ENCODE data around the gene CHRNA7.
A peak's percentile ranks its signal among the peaks of the same experiment; 100 is the strongest.

CHRNA7 gene

DNA sequence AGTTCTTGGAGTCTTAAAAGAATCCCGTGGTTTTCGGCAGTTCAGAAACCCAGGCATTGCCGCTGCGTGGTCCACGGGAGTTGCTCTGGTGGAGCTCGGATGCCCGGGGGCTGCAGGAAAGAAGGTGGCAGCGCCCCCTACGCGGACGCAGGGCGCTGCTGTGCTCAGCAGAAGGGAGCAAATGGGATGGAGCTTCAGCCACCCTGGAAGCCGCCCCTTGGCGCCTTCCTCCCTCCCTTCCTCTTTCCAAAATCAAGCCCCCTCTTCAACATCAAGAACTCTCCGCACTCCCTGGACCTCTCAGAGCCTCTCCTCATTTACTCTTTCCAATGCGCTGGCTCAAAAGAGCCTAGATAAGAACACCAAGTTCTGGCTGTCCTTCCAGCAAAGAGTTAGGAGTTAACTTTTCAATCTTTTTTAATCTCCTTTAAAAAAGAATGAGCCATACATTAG is 880 bp upstream of the CHRNA7 start:
- Histone ChIP-seq H3K27ac (ENCODE audit: low read length) (peak overlapping the region; percentile 11), H3K27me3 (ENCODE audit: control insufficient read depth in 1 of 2, insufficient read depth in 2 of 2, low read length in 2 of 2) (peaks cover 0 to 8% of the 10 kb centered on the region in 2 donors), H3K36me3 (ENCODE audit: control insufficient read depth in 2 of 2, insufficient read depth in 2 of 2, low read length in 2 of 2) (no peaks in the 10 kb centered on the region), H3K4me3 (ENCODE audit: low read length in 2 of 2) (peak overlapping the region; percentile 77 to 86), H3K4me1 (ENCODE audit: control insufficient read depth, insufficient read depth, low read length) (peaks cover 2% of the 10 kb centered on the region), H3K9ac (ENCODE audit: low read length in 2 of 2) (peak overlapping the region in 1 of 2 donors; percentile 54), H3K9me3 (ENCODE audit: control insufficient read depth in 2 of 2, low read length in 2 of 2) (no peaks in the 10 kb centered on the region)

DNA sequence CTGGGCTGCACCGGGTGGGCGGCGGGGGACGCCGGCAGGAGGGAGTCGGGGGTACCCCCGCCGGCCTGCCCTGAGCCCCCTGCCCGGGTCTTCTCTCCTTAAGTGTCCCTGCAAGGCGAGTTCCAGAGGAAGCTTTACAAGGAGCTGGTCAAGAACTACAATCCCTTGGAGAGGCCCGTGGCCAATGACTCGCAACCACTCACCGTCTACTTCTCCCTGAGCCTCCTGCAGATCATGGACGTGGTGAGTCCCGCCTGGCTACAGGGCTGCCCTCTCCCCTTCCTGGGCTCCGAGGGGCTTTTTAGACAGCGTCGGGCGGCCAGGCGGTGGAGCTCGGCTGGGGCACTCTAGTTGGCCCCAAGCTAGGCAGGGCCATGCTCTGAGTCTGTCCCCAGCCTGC is 480 bp downstream of the CHRNA7 start:
- Histone ChIP-seq H3K4me1 (ENCODE audit: control insufficient read depth, insufficient read depth, low read length) (peaks cover 2% of the 10 kb centered on the region), H3K9ac (ENCODE audit: low read length in 2 of 2) (peak overlapping the region in 1 of 2 donors; percentile 18), H3K4me3 (ENCODE audit: low read length in 2 of 2) (peak overlapping the region; percentile 46 to 74), H3K36me3 (ENCODE audit: control insufficient read depth in 2 of 2, insufficient read depth in 2 of 2, low read length in 2 of 2) (no peaks in the 10 kb centered on the region), H3K27me3 (ENCODE audit: control insufficient read depth in 1 of 2, insufficient read depth in 2 of 2, low read length in 2 of 2) (peaks cover 0 to 8% of the 10 kb centered on the region in 2 donors), H3K9me3 (ENCODE audit: control insufficient read depth in 2 of 2, low read length in 2 of 2) (no peaks in the 10 kb centered on the region), H3K27ac (ENCODE audit: low read length) (no peak overlapping the region)

DNA sequence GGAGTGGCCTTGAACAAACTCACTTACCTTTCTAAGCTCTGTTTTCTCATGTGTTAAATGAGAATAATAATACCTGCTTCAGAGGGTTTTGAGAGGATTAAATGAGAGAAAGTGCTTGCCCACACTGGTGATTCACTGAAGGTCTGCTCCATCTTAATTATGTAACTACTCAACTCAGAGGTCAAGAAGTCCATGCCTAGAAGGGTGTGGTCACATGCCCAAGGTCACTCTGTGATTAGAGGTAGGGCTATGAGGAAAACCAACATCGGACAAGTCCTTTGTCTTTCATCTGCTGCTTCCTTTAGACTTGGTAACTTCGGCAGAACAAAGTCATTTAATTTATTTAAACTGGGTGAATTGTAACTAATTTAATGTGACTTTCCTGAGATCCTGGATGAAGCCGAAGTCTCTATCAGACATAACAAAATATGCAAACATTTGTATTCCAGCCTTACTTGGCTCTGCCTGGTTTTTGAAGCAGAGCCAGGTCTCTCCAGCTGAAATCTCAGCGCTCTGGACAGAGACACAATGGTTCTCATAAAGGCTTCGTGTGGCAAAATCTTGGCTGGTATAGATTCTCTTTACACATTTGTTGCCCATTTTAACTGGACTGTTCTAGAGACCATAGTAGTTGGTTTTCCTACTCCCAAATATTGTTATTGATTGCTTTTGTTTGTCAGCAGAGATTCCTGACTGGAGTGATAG is 3.0 kb downstream of the CHRNA7 start:
- H3K36me3 ChIP-seq (ENCODE audit: control insufficient read depth in 2 of 2, insufficient read depth in 2 of 2, low read length in 2 of 2), result no peaks in the 10 kb centered on the region
- no peak overlapping the region for H3K4me3 ChIP-seq (ENCODE audit: low read length in 2 of 2)
- peaks cover 0 to 8% of the 10 kb centered on the region in 2 donors for H3K27me3 ChIP-seq (ENCODE audit: control insufficient read depth in 1 of 2, insufficient read depth in 2 of 2, low read length in 2 of 2)
- peaks cover 2% of the 10 kb centered on the region for H3K4me1 ChIP-seq (ENCODE audit: control insufficient read depth, insufficient read depth, low read length)
- H3K27ac ChIP-seq (ENCODE audit: low read length), result no peak overlapping the region
- no peak overlapping the region for H3K9ac ChIP-seq (ENCODE audit: low read length in 2 of 2)
- H3K9me3 ChIP-seq (ENCODE audit: control insufficient read depth in 2 of 2, low read length in 2 of 2), result no peaks in the 10 kb centered on the region

DNA sequence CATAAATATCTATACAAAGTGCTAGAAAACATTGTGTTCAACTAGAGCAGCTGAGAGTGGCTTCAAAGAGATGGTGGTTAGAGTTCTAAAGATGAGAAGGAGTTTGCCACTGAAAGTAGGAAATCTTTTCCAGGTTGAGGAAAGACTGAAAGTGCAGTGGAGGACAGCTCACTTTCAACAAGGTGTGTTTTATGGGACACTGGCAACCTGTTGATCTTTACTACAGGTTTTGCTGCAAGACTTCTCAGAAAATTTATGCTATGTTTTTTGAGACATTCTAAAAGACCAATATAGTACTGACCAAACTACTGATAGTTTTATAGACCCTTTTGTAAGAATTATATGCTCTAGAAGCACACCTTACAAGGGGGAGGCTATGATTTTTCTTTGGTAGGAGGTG is 3.8 kb downstream of the CHRNA7 start:
- no peaks in the 10 kb centered on the region for H3K36me3 ChIP-seq (ENCODE audit: control insufficient read depth in 2 of 2, insufficient read depth in 2 of 2, low read length in 2 of 2)
- peaks cover 2% of the 10 kb centered on the region for H3K4me1 ChIP-seq (ENCODE audit: control insufficient read depth, insufficient read depth, low read length)
- no peaks in the 10 kb centered on the region for H3K9me3 ChIP-seq (ENCODE audit: control insufficient read depth in 2 of 2, low read length in 2 of 2)
- H3K9ac ChIP-seq (ENCODE audit: low read length in 2 of 2), result no peak overlapping the region
- H3K4me3 ChIP-seq (ENCODE audit: low read length in 2 of 2), result no peak overlapping the region
- no peak overlapping the region for H3K27ac ChIP-seq (ENCODE audit: low read length)
- H3K27me3 ChIP-seq (ENCODE audit: control insufficient read depth in 1 of 2, insufficient read depth in 2 of 2, low read length in 2 of 2), result peaks cover 0 to 5% of the 10 kb centered on the region in 2 donors

DNA sequence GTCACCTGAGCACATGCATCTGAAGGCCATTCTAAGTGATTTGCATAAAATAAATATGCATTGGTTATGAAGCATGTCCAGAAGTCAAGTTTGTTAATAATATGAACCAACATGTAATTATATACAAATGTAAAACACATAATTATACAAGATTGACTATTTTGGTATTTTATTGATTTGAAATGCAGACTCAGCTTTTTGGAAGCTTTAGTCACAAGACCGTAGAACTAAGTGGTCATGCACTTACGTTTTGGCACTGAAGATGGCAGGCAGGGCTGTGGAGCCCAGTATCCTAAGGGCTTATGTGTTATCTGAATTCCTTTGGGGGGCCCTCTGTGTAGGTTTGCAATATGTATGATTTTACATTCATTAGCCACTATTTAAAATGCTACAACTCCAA is 5.0 kb downstream of the CHRNA7 start:
- no peaks in the 10 kb centered on the region for H3K9me3 ChIP-seq (ENCODE audit: control insufficient read depth in 2 of 2, low read length in 2 of 2)
- H3K4me1 ChIP-seq (ENCODE audit: control insufficient read depth, insufficient read depth, low read length), result peaks cover 2% of the 10 kb centered on the region
- H3K36me3 ChIP-seq (ENCODE audit: control insufficient read depth in 2 of 2, insufficient read depth in 2 of 2, low read length in 2 of 2), result no peaks in the 10 kb centered on the region
- H3K27ac ChIP-seq (ENCODE audit: low read length), result no peak overlapping the region
- H3K27me3 ChIP-seq (ENCODE audit: control insufficient read depth in 1 of 2, insufficient read depth in 2 of 2, low read length in 2 of 2), result peaks cover 0 to 5% of the 10 kb centered on the region in 2 donors
- no peak overlapping the region for H3K9ac ChIP-seq (ENCODE audit: low read length in 2 of 2)
- no peak overlapping the region for H3K4me3 ChIP-seq (ENCODE audit: low read length in 2 of 2)

DNA sequence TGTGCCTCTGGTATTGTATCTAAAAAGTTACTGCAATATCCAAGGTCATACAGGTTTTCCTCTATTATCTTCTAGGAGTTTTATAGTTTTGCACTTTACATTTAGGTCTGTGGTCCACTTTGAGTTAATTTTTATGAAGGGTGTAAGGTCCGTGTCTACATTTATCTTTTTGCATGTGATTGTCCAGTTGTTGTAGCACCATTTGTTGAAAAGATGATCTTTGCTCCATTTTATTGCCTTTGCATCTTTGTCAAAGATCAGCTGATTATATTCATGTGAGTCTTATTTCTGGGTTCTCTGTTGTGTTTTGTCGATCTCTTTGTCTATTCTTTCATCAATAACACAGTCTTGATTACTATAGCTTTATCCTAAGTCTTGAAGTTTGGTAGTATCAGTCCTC is 6.7 kb downstream of the CHRNA7 start:
- Histone ChIP-seq H3K4me1 (ENCODE audit: control insufficient read depth, insufficient read depth, low read length) (no peaks in the 10 kb centered on the region), H3K36me3 (ENCODE audit: control insufficient read depth in 2 of 2, insufficient read depth in 2 of 2, low read length in 2 of 2) (no peaks in the 10 kb centered on the region), H3K9me3 (ENCODE audit: control insufficient read depth in 2 of 2, low read length in 2 of 2) (no peaks in the 10 kb centered on the region), H3K27ac (ENCODE audit: low read length) (no peak overlapping the region), H3K27me3 (ENCODE audit: control insufficient read depth in 1 of 2, insufficient read depth in 2 of 2, low read length in 2 of 2) (no peaks in the 10 kb centered on the region), H3K9ac (ENCODE audit: low read length in 2 of 2) (no peak overlapping the region), H3K4me3 (ENCODE audit: low read length in 2 of 2) (no peak overlapping the region)

DNA sequence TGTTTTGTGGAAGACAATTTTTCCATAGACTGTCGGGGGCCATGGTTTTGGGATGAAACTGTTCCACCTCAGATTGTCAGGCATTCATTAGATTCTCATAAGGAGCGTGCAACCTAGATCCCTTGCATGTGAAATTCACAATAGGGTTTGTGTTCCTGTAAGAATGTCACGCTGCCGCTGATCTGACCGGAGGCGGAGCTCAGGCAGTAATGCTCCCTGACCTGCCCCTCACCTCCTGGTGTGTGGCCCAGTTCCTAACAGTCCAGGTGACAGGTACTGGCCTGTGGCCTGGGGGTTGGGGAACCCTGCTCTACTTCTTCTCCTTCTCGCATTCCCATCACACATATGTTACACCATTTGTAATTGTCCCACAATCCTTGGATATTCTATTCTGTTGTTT is 11.0 kb downstream of the CHRNA7 start:
- no peak overlapping the region for H3K4me3 ChIP-seq (ENCODE audit: low read length in 2 of 2)

DNA sequence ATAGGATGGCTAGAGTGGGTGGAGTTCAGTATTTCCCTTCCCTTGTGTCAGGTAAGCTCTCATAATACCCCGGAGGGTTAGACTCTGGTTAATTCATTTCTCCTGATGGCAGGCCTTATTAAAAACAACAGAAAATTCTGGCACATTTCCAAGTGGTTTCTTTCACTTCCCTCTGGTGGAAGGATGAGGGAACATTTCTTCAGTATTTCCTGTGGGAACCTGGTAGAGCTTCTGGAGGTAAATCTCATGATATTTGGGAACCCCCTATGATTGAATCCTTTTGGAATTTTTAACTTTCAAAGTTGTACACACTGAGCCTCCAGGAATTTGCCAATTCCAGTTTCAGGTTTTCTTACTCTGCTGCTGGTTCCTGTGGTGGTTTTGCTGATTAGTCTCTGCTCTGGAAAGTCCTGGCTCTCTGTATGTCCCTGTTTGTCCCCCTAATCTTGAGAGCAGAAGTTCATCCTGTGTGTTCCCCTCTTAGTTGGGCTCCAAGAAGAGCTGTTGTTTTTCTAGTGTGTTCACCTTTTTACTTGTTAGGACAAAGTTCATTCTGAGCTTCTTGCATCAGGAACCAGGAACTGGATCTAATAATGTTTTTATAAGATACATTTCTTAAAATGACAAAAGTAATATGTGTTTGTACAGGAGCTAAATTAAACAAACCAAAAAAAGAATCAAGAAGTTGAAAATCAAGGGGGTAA is 12.1 kb downstream of the CHRNA7 start:
- Histone ChIP-seq H3K9ac (ENCODE audit: low read length in 2 of 2) (no peak overlapping the region), H3K36me3 (ENCODE audit: control insufficient read depth in 2 of 2, insufficient read depth in 2 of 2, low read length in 2 of 2) (no peaks in the 10 kb centered on the region), H3K27me3 (ENCODE audit: control insufficient read depth in 1 of 2, insufficient read depth in 2 of 2, low read length in 2 of 2) (no peaks in the 10 kb centered on the region), H3K4me1 (ENCODE audit: control insufficient read depth, insufficient read depth, low read length) (no peaks in the 10 kb centered on the region), H3K27ac (ENCODE audit: low read length) (no peak overlapping the region), H3K4me3 (ENCODE audit: low read length in 2 of 2) (no peak overlapping the region), H3K9me3 (ENCODE audit: control insufficient read depth in 2 of 2, low read length in 2 of 2) (no peaks in the 10 kb centered on the region)

More for the DNA sequence above, 11.0 kb downstream of the CHRNA7 start:
- Histone ChIP-seq H3K9ac (ENCODE audit: low read length in 2 of 2) (no peak overlapping the region), H3K27me3 (ENCODE audit: control insufficient read depth in 1 of 2, insufficient read depth in 2 of 2, low read length in 2 of 2) (no peaks in the 10 kb centered on the region), H3K4me1 (ENCODE audit: control insufficient read depth, insufficient read depth, low read length) (no peaks in the 10 kb centered on the region), H3K9me3 (ENCODE audit: control insufficient read depth in 2 of 2, low read length in 2 of 2) (no peaks in the 10 kb centered on the region), H3K27ac (ENCODE audit: low read length) (no peak overlapping the region), H3K36me3 (ENCODE audit: control insufficient read depth in 2 of 2, insufficient read depth in 2 of 2, low read length in 2 of 2) (no peaks in the 10 kb centered on the region)

DNA sequence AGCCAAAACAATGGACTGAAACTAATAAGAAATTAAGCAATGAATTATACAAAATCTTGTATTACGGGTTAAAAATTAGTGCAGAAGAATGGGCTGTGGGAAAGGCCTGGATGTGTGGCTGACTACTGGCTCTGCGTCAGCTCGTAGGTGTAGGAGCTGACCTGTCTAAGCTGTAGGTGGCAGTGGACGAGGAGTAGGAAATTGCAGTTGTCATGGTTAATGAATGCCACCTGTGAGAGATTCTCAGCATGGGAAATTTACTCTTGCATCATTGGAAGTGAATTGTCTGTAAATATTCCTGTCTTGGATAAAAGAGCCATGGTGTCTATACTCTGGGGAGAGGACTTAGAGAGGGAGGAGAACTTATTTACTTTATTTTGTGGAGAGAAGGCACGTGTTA is 23.4 kb downstream of the CHRNA7 start:
- Histone ChIP-seq H3K27me3 (ENCODE audit: control insufficient read depth in 1 of 2, insufficient read depth in 2 of 2, low read length in 2 of 2) (no peaks in the 10 kb centered on the region), H3K9me3 (ENCODE audit: control insufficient read depth in 2 of 2, low read length in 2 of 2) (no peaks in the 10 kb centered on the region), H3K4me1 (ENCODE audit: control insufficient read depth, insufficient read depth, low read length) (no peaks in the 10 kb centered on the region), H3K27ac (ENCODE audit: low read length) (no peak overlapping the region), H3K9ac (ENCODE audit: low read length in 2 of 2) (no peak overlapping the region), H3K36me3 (ENCODE audit: control insufficient read depth in 2 of 2, insufficient read depth in 2 of 2, low read length in 2 of 2) (no peaks in the 10 kb centered on the region), H3K4me3 (ENCODE audit: low read length in 2 of 2) (no peak overlapping the region)

DNA sequence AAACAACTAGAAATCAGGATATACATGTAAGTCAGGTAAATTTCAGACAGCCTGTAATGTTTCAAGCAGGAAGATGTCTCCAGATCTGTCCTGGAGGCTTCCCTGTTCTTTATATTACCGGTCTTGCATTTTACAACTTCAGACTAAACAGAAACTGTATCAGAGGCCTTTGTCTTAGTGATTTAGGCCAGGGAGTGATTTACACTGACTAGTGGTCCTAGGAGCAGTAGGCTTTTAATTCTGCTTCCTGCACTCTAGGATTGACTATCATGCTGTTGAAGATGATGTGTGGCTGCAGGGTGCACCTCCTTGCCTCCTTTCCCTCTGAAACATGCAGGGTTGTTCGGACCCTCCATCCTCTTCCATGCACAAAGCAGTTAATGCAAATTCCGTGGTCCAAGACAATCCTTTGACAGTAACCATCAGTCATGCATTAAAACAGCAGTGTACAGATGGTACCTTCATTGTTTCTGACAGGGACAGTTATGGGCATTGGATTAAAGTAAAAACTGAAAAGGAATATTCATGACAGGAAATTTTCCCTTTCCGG is 27.6 kb downstream of the CHRNA7 start:
- no peaks in the 10 kb centered on the region for H3K9me3 ChIP-seq (ENCODE audit: control insufficient read depth in 2 of 2, low read length in 2 of 2)
- H3K9ac ChIP-seq (ENCODE audit: low read length in 2 of 2), result no peak overlapping the region
- H3K36me3 ChIP-seq (ENCODE audit: control insufficient read depth in 2 of 2, insufficient read depth in 2 of 2, low read length in 2 of 2), result no peaks in the 10 kb centered on the region
- H3K27ac ChIP-seq (ENCODE audit: low read length), result no peak overlapping the region
- no peaks in the 10 kb centered on the region for H3K4me1 ChIP-seq (ENCODE audit: control insufficient read depth, insufficient read depth, low read length)
- H3K27me3 ChIP-seq (ENCODE audit: control insufficient read depth in 1 of 2, insufficient read depth in 2 of 2, low read length in 2 of 2), result no peaks in the 10 kb centered on the region
- H3K4me3 ChIP-seq (ENCODE audit: low read length in 2 of 2), result no peak overlapping the region

DNA sequence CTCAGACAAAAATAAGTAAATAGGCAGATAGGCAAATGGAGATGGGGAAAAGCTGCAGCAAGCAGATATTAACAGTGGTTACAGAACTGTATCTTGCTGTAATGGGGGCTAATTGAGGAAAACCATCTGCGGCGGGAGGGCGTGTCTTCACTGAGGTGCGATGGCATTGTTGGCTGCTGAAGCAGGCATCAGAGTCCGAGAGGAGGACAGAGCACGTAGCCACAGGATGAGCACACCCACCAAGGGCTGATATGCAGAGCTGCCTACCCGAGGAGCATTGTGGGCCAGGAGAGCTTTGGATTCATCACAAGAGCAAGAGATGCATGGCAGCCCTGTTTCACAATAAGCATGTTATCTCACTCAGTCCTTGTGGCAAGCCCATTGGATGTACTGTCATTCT is 30.4 kb downstream of the CHRNA7 start:
- no peak overlapping the region for H3K27ac ChIP-seq (ENCODE audit: low read length)
- H3K9ac ChIP-seq (ENCODE audit: low read length in 2 of 2), result no peak overlapping the region
- no peaks in the 10 kb centered on the region for H3K27me3 ChIP-seq (ENCODE audit: control insufficient read depth in 1 of 2, insufficient read depth in 2 of 2, low read length in 2 of 2)
- no peaks in the 10 kb centered on the region for H3K4me1 ChIP-seq (ENCODE audit: control insufficient read depth, insufficient read depth, low read length)
- no peak overlapping the region for H3K4me3 ChIP-seq (ENCODE audit: low read length in 2 of 2)
- H3K9me3 ChIP-seq (ENCODE audit: control insufficient read depth in 2 of 2, low read length in 2 of 2), result peaks cover 0 to under 1% of the 10 kb centered on the region in 2 donors
- H3K36me3 ChIP-seq (ENCODE audit: control insufficient read depth in 2 of 2, insufficient read depth in 2 of 2, low read length in 2 of 2), result no peaks in the 10 kb centered on the region

All from stomach smooth muscle (tissue), 2 donors.